CD14-positive monocyte (primary cell): Measurements from ENCODE around the gene ZP1. TPM values are rescaled to one million over a fixed set of nuclear protein-coding genes. Genes with fewer than 3 reads are reported as not detected.
A peak's percentile ranks its signal among the peaks of the same experiment; 100 is the strongest.

Experiments used
- DNase-seq, 3 donors: peaks; one replicate each; pipeline ENCODE4 v3.0.0-alpha.2; 2011 to 2022
- H2AFZ ChIP-seq: 2 replicates; pipeline ENCODE4 v1.6.0; 2012; ENCODE audit warnings: mild to moderate bottlenecking, low read depth, low read length, inconsistent platforms; ENCODE audit not compliant: insufficient read depth, poor library complexity, severe bottlenecking
- H3K27ac ChIP-seq, 2 donors: 1 replicate in 1 of 2; 2 replicates in 1 of 2; pipeline ENCODE4 v1.5.1; 2012 to 2013; ENCODE audit warnings: low read length in 2 of 2, control low read depth in 1 of 2, inconsistent platforms in 1 of 2, low read depth in 1 of 2, mild to moderate bottlenecking in 1 of 2
- H3K27me3 ChIP-seq, 2 donors: one replicate each; pipeline versions ENCODE4 v1.6.0 to v1.6.1; 2011 to 2013; ENCODE audit warnings: low read length in 2 of 2; ENCODE audit not compliant: control insufficient read depth in 2 of 2, insufficient read depth in 2 of 2
- H3K36me3 ChIP-seq, 2 donors: replicated peaks in 1 of 2; 1 replicate in 1 of 2; 2 replicates in 1 of 2; pipeline versions ENCODE4 v1.5.1 to v1.6.1; 2012 to 2013; ENCODE audit warnings: low read length in 2 of 2, control low read depth in 1 of 2, inconsistent platforms in 1 of 2, mild to moderate bottlenecking in 1 of 2; ENCODE audit not compliant: insufficient read depth in 2 of 2, control insufficient read depth in 1 of 2
- H3K4me1 ChIP-seq, 2 donors: 1 replicate in 1 of 2; 2 replicates in 1 of 2; pipeline versions ENCODE4 v1.5.1 to v1.6.1; 2012 to 2013; ENCODE audit warnings: low read length in 2 of 2, control low read depth in 1 of 2, inconsistent platforms in 1 of 2, mild to moderate bottlenecking in 1 of 2, moderate library complexity in 1 of 2; ENCODE audit not compliant: insufficient read depth in 2 of 2, control insufficient read depth in 1 of 2
- H3K4me2 ChIP-seq: replicated peaks from 2 replicates; pipeline ENCODE3; 2012; ENCODE audit warnings: low read length, moderate library complexity, mild to moderate bottlenecking; ENCODE audit not compliant: poor library complexity, severe bottlenecking; ENCODE audit errors: extremely low read depth
- H3K4me3 ChIP-seq, 3 experiments: fragments of 200-600 bp in 1 of 3; sonication (generic) in 1 of 3; replicated peaks in 1 of 3; 1 replicate in 2 of 3; 2 replicates in 1 of 3; pipeline ENCODE4 v1.5.1; 2011 to 2013; ENCODE audit warnings: low read length in 3 of 3, mild to moderate bottlenecking in 3 of 3, control low read depth in 2 of 3, low read depth in 2 of 3, inconsistent platforms in 1 of 3, moderate library complexity in 1 of 3
- H3K79me2 ChIP-seq: 2 replicates; pipeline ENCODE4 v1.6.0; 2012; ENCODE audit warnings: mild to moderate bottlenecking, control low read depth, inconsistent platforms, low read length, moderate library complexity; ENCODE audit not compliant: insufficient read depth
- H3K9ac ChIP-seq: 2 replicates; pipeline ENCODE4 v1.6.0; 2017; ENCODE audit warnings: low read length, mild to moderate bottlenecking; ENCODE audit not compliant: insufficient read depth, poor library complexity, severe bottlenecking
- H3K9me3 ChIP-seq, 2 donors: replicated peaks in 1 of 2; 1 replicate in 1 of 2; 2 replicates in 1 of 2; pipeline versions ENCODE4 v1.5.1 to v1.6.1; 2012 to 2013; ENCODE audit warnings: low read length in 2 of 2, control low read depth in 1 of 2; ENCODE audit not compliant: control insufficient read depth in 1 of 2, insufficient read depth in 1 of 2
- H4K20me1 ChIP-seq: 2 replicates; pipeline ENCODE4 v1.6.0; 2012; ENCODE audit warnings: mild to moderate bottlenecking, low read length, control low read depth, moderate library complexity; ENCODE audit not compliant: insufficient read depth
- H3K27ac Mint-ChIP-seq, 7 donors: one replicate each; pipeline ENCODE4 v1.8.0; 2020; ENCODE audit warnings: mild to moderate bottlenecking in 7 of 7, mixed read lengths in 7 of 7, moderate library complexity in 6 of 7, inconsistent platforms in 2 of 7
- H3K27me3 Mint-ChIP-seq, 3 donors: one replicate each; pipeline ENCODE4 v1.8.0; 2021 to 2022; ENCODE audit warnings: low read depth in 3 of 3, mild to moderate bottlenecking in 3 of 3, mixed read lengths in 3 of 3, moderate library complexity in 3 of 3, inconsistent platforms in 1 of 3
- H3K36me3 Mint-ChIP-seq, 2 donors: one replicate each; pipeline ENCODE4 v1.8.0; 2020; ENCODE audit warnings: mixed read lengths in 2 of 2, inconsistent platforms in 1 of 2, mild to moderate bottlenecking in 1 of 2
- H3K4me1 Mint-ChIP-seq: one replicate; pipeline ENCODE4 v1.8.0; 2020; ENCODE audit warnings: mild to moderate bottlenecking, mixed read lengths
- H3K4me3 Mint-ChIP-seq, 2 donors: one replicate each; pipeline ENCODE4 v1.8.0; 2020; ENCODE audit warnings: mild to moderate bottlenecking in 2 of 2, mixed read lengths in 2 of 2, moderate library complexity in 1 of 2
- H3K9me3 Mint-ChIP-seq, 7 donors: one replicate each; pipeline ENCODE4 v1.8.0; 2020 to 2022; ENCODE audit warnings: mixed read lengths in 7 of 7, mild to moderate bottlenecking in 6 of 7, moderate library complexity in 6 of 7, inconsistent platforms in 2 of 7
- WGBS: methylation state at CpG from one replicate; pipeline ENCODE4 v1.1.5; 2013; ENCODE audit warnings: missing lambda C conversion rate; ENCODE audit not compliant: insufficient coverage; 5-methylcytosine and 5-hydroxymethylcytosine counted together
- intact Hi-C, 2 donors: fragments of 100-400 bp; cut with micrococcal nuclease; formaldehyde crosslinking; loops; one replicate each; pipeline versions ENCODE4 v1.15.0 to v1.15.1; 2023
- polyA plus RNA-seq, 3 donors: library from polyadenylated mRNA; depleted of rRNA in 1 of 3; unstranded in 2 of 3; stranded (reverse) in 1 of 3; fragments of 300-500 nt in 2 of 3; fragments of >200 nt in 1 of 3; fragmentation: Illumina TruSeq in 2 of 3; gene quantifications; 1 replicate in 2 of 3; 2 replicates in 1 of 3; pipeline ENCODE4 v1.2.3, GENCODE V29; 2012 to 2021
- TF ChIP-seq, protein P1 (sequence below): fragments of 200-600 bp; IDR thresholded peaks from one replicate; pipeline ENCODE4 v1.8.0; 2022; ENCODE audit warnings: antibody characterized with exemption, mild to moderate bottlenecking

ZP1 gene
- polyA plus RNA-seq, 3 donors = 0.09 to 0.40 TPM; not detected in 1

- Histone ChIP-seq H3K4me1 (peaks cover 27 to 31% of the 10 kb centered on the region in 2 donors), H3K4me2 (no peak overlapping the region), H3K79me2 (no peaks in the 10 kb centered on the region), H3K9ac (no peak overlapping the region), H3K36me3 (no peaks in the 10 kb centered on the region), H3K27me3 (peaks cover 0 to 2% of the 10 kb centered on the region in 2 donors), H3K27ac (no peak overlapping the region), H3K4me3 (no peak overlapping the region), H2AFZ (no peak overlapping the region), H4K20me1 (no peaks in the 10 kb centered on the region), H3K9me3 (no peaks in the 10 kb centered on the region)
- DNase-seq = no peak
- Mint-ChIP-seq H3K9me3 (peaks cover 0 to 3% (median 0%) of the 10 kb centered on the region in 7 donors), H3K36me3 (no peaks in the 10 kb centered on the region), H3K27me3 (peaks cover 2 to 5% (median 3%) of the 10 kb centered on the region in 3 donors), H3K4me1 (peaks cover 30% of the 10 kb centered on the region), H3K27ac (no peak overlapping the region), H3K4me3 (no peak overlapping the region)
- WGBS = 53% methylated on average over 3 of the region's 7 CpGs
- TF ChIP-seq, protein P1, sequence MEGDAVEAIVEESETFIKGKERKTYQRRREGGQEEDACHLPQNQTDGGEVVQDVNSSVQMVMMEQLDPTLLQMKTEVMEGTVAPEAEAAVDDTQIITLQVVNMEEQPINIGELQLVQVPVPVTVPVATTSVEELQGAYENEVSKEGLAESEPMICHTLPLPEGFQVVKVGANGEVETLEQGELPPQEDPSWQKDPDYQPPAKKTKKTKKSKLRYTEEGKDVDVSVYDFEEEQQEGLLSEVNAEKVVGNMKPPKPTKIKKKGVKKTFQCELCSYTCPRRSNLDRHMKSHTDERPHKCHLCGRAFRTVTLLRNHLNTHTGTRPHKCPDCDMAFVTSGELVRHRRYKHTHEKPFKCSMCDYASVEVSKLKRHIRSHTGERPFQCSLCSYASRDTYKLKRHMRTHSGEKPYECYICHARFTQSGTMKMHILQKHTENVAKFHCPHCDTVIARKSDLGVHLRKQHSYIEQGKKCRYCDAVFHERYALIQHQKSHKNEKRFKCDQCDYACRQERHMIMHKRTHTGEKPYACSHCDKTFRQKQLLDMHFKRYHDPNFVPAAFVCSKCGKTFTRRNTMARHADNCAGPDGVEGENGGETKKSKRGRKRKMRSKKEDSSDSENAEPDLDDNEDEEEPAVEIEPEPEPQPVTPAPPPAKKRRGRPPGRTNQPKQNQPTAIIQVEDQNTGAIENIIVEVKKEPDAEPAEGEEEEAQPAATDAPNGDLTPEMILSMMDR = no peak
- intact Hi-C loops = loop anchor here (1.0 to 10.0 kb wide), 4 partner anchors 56 to 303 kb away; no protein-coding TSS in a partner anchor
Observed at GRCh38 chr11:60831501-60832079, 35.8 kb upstream of the ZP1 start.

GRCh38 chr11:60834742-60835533 is 32.4 kb upstream of the ZP1 start:
- H3K4me3 Mint-ChIP-seq = peak overlapping the region in 1 of 2 donors; percentile 56
- peaks cover 38% of the 10 kb centered on the region for H3K4me1 Mint-ChIP-seq
- peak overlapping the region in 1 of 3 experiments; percentile 42 for H3K4me3 ChIP-seq
- H3K36me3 ChIP-seq = no peaks in the 10 kb centered on the region
- DNase-seq = peak; percentile 12 to 41 (median 36)
- peak overlapping the region; percentile 50 to 75 for H3K27ac ChIP-seq
- no peaks in the 10 kb centered on the region for H3K9me3 ChIP-seq
- no peak overlapping the region for H2AFZ ChIP-seq
- H3K9me3 Mint-ChIP-seq = peaks cover 0 to 3% (median 0%) of the 10 kb centered on the region in 7 donors
- 73% methylated on average over 5 of the region's 7 CpGs for WGBS
- peaks cover 36 to 37% of the 10 kb centered on the region in 2 donors for H3K4me1 ChIP-seq
- TF ChIP-seq, protein P1 = no peak
- H3K27ac Mint-ChIP-seq = peak overlapping the region; percentile 85 to 96 (median 92)
- peaks cover 0 to 2% of the 10 kb centered on the region in 2 donors for H3K27me3 ChIP-seq
- H4K20me1 ChIP-seq = no peaks in the 10 kb centered on the region
- peaks cover 1 to 6% (median 5%) of the 10 kb centered on the region in 3 donors for H3K27me3 Mint-ChIP-seq
- intact Hi-C loops = loop anchor here (5.0 to 10.0 kb wide), 2 partner anchors 57 to 300 kb away; no protein-coding TSS in a partner anchor
- H3K4me2 ChIP-seq = peak overlapping the region; percentile 45
- H3K9ac ChIP-seq = no peak overlapping the region
- H3K79me2 ChIP-seq = no peaks in the 10 kb centered on the region
- no peaks in the 10 kb centered on the region for H3K36me3 Mint-ChIP-seq
